BLaER1 (cell line): ENCODE measurements around the gene APBB1IP.
"Not testable (repeated sequence)": the region's sequence is repeated elsewhere in the genome, so short reads cannot be mapped to it uniquely, and the experiment has no call there.

ENCODE experiments used
- H3K27ac ChIP-seq: shearing (Covaris generic); formaldehyde crosslinking; 2 replicates; pipeline ENCODE4 v1.8.1; 2022
- H3K27me3 ChIP-seq: shearing (Covaris generic); formaldehyde crosslinking; 2 replicates; pipeline ENCODE4 v1.8.1; 2022
- H3K36me3 ChIP-seq: shearing (Covaris generic); formaldehyde crosslinking; 2 replicates; pipeline ENCODE4 v1.8.1; 2022
- H3K4me1 ChIP-seq: shearing (Covaris generic); formaldehyde crosslinking; 2 replicates; pipeline ENCODE4 v1.8.1; 2022
- H3K4me2 ChIP-seq: shearing (Covaris generic); formaldehyde crosslinking; 2 replicates; pipeline ENCODE4 v1.8.1; 2022
- H3K4me3 ChIP-seq: shearing (Covaris generic); formaldehyde crosslinking; 2 replicates; pipeline ENCODE4 v1.8.1; 2022
- H3K9ac ChIP-seq: shearing (Covaris generic); formaldehyde crosslinking; 2 replicates; pipeline ENCODE4 v1.8.1; 2022
- H3K9me3 ChIP-seq: shearing (Covaris generic); formaldehyde crosslinking; 2 replicates; pipeline ENCODE4 v1.8.1; 2022
- H4K20me1 ChIP-seq: shearing (Covaris generic); formaldehyde crosslinking; 2 replicates; pipeline ENCODE4 v1.8.1; 2022
- Cebpa-rat ChIP-seq: shearing (Covaris generic); IDR thresholded peaks from 2 replicates; pipeline ENCODE4 v1.8.1; 2022

Gene APBB1IP

DNA sequence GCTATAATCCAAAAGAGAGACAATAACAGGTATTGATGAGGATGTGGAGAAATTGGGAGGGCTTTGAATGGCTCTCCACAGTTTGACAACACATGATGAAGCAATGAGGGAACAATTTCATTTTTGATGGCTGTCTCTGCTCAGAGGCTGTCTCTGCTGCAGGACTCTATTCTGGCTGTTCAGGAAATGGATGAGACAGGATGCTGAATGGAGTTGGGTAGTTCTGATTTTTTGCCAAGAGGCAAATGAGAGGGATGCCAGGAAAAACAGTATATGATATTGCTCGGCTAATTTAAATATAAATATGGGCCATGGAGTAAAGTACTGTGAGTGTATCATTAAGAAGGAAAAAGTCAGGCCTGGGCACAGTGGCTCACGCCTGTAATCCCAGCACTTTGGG, 16.8 kb downstream of the APBB1IP start:
- no peaks in the 10 kb centered on the region for H3K27me3 ChIP-seq
- H3K4me1 ChIP-seq, result peaks cover 67% of the 10 kb centered on the region
- peak overlapping the region; percentile 48 for H3K4me2 ChIP-seq
- H3K36me3 ChIP-seq, result peaks cover 84% of the 10 kb centered on the region
- no peak overlapping the region for H3K4me3 ChIP-seq
- no peak overlapping the region for H3K9ac ChIP-seq
- TF ChIP-seq Cebpa-rat, result no peak
- peaks cover 24% of the 10 kb centered on the region for H3K9me3 ChIP-seq
- peaks cover 94% of the 10 kb centered on the region for H4K20me1 ChIP-seq
- no peak overlapping the region for H3K27ac ChIP-seq

DNA sequence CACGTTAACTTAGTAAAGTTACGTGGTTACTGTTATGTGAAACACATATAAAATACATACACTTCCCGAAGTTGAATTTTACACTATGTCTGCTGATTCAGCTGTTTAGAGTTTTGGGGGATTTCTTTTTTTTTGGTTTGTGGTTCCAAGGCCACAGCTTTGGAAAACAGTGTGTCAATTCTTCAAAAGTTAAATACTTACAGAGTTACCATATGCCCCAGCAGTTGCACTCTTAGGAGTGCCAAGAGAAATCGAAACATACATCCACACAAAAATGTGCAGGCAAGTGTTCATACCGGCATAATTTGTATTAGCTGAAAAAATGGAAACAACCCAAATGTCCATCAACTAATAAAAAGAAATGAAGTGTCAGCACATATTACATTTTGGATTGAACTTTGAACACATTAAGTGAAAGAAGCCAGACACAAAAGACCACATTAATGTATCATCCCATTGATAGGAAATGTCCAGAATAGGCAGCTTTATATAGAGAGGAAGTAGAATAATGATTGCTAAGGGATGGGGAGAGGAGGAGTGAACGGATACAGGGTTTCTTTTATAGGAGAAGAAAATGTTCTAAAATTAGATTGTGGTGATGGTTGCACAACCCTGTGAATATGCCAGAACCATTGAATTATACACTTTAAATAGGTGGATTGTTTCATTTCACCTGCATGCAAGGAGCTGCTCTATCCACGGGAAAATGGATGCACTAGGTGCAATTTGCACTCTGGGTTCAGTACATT, 17.6 kb downstream of the APBB1IP start:
- peaks cover 84% of the 10 kb centered on the region for H3K36me3 ChIP-seq

DNA sequence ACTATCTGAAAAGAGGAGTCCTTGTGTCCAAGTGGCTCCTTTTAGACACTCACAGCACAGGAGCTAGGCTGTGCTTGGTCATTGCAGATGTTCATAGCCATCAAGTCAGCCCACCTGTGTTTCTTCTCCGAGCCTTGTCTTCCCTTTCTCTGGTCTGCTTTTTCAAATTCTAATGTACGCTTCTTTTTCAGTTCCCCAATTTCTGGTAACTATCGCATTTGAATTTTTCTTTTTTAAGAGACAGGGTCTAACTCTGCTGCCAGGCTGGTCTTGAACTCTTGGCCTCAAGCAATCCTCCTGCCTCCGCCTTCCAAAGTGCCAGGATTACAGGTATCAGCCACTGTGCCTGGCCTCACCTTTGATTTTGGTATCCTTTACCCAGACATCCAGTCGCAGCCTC, 18.9 kb downstream of the APBB1IP start:
- no peaks in the 10 kb centered on the region for H3K27me3 ChIP-seq
- peaks cover 49% of the 10 kb centered on the region for H3K4me1 ChIP-seq
- peaks cover 79% of the 10 kb centered on the region for H3K36me3 ChIP-seq
- H3K4me3 ChIP-seq, result no peak overlapping the region
- peak overlapping the region; percentile 48 for H3K4me2 ChIP-seq
- no peak overlapping the region for H3K9ac ChIP-seq
- TF ChIP-seq Cebpa-rat, result no peak
- H3K27ac ChIP-seq, result peak overlapping the region; percentile 24
- H4K20me1 ChIP-seq, result peaks cover 94% of the 10 kb centered on the region
- H3K9me3 ChIP-seq, result peaks cover 38% of the 10 kb centered on the region

More for the DNA sequence above, 17.6 kb downstream of the APBB1IP start:
- peaks cover 94% of the 10 kb centered on the region for H4K20me1 ChIP-seq
- H3K27me3 ChIP-seq, result no peaks in the 10 kb centered on the region
- TF ChIP-seq Cebpa-rat, result no peak; the same call in 1 of the 2 replicates
- H3K4me1 ChIP-seq, result peaks cover 58% of the 10 kb centered on the region
- H3K9ac ChIP-seq, result no peak overlapping the region
- H3K4me3 ChIP-seq, result no peak overlapping the region
- H3K4me2 ChIP-seq, result peak overlapping the region; percentile 48
- peaks cover 31% of the 10 kb centered on the region for H3K9me3 ChIP-seq
- H3K27ac ChIP-seq, result no peak overlapping the region

DNA sequence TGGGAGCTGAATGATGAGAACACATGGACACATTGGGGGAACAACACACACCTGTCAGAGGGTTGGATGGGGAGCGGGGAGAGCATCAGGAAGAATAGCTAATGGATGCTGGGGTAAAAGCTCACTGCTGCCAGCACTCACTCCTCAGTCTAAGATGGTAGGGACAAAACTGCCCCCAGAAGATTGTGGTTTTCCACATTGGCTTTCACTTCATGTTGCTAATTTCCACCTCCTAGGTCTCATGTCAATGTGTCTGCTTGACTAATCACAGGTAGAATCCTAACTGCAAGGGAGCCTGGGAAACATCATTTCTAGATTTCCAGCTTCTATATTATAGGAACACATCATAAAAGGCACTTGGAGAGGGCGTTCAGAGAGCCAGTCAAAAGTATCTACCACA, 22.6 kb downstream of the APBB1IP start:
- peaks cover 30% of the 10 kb centered on the region for H3K4me1 ChIP-seq
- H3K27me3 ChIP-seq, result no peaks in the 10 kb centered on the region
- no peak overlapping the region for H3K4me2 ChIP-seq
- H3K4me3 ChIP-seq, result no peak overlapping the region
- peaks cover 30% of the 10 kb centered on the region for H3K9me3 ChIP-seq
- peaks cover 94% of the 10 kb centered on the region for H4K20me1 ChIP-seq
- no peak for TF ChIP-seq Cebpa-rat
- H3K9ac ChIP-seq, result no peak overlapping the region
- peaks cover 76% of the 10 kb centered on the region for H3K36me3 ChIP-seq
- H3K27ac ChIP-seq, result no peak overlapping the region

DNA sequence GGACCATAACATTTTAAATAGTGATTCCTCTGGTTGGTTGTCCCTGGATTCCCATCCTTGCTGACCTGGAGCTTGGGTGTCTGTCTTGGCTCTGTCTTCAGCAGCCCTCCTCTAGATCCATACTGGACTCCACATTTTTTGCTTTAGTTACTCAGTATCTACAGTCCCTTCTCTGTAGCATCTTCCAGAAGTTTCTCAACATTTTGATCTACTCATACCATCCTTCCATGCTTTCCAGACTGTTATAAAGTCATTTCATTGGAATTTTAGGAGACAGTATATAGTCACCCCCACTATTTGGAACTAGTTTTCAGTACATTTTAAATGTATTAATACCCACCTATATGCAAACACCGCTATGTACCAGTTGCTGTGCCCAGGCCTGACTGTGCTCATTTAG, 25.8 kb downstream of the APBB1IP start:
- TF ChIP-seq Cebpa-rat, result no peak
- Histone ChIP-seq H3K4me3 (no peak overlapping the region), H4K20me1 (peaks cover 98% of the 10 kb centered on the region), H3K4me2 (no peak overlapping the region), H3K9me3 (peaks cover 22% of the 10 kb centered on the region), H3K36me3 (peaks cover 79% of the 10 kb centered on the region), H3K4me1 (peaks cover 43% of the 10 kb centered on the region), H3K27me3 (no peaks in the 10 kb centered on the region), H3K27ac (no peak overlapping the region), H3K9ac (no peak overlapping the region)

DNA sequence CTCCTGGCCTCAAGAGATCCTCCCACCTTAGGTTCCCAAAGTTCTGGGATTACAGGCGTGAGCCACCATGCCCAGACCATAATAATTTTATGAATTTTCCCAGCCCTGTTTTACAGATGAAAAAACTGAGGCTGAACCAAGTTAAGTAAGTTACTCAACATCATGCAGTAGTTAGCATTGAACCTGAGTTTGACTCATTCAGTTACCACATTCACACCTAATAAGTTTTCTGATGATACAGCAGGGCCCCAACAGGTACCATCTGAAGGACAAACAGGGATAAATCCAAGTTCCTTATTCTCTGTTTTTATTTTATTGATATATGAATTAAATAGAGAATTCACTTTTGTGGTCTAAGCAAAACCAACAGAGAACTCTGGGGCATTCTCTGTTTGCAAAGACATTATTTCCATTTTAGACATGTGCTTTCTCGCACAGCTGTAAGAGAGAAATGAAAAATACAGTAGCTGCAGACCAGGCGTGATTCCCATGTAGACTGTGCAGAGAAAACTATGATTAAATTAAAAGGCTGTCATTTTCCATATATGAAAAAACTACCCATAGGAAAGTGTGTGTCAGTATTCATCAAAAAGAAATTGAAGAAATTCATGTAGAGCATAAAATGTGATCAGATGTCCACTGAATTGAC, 26.6 kb downstream of the APBB1IP start:
- Histone ChIP-seq H3K4me1 (peaks cover 51% of the 10 kb centered on the region), H4K20me1 (peaks cover 100% of the 10 kb centered on the region)

DNA sequence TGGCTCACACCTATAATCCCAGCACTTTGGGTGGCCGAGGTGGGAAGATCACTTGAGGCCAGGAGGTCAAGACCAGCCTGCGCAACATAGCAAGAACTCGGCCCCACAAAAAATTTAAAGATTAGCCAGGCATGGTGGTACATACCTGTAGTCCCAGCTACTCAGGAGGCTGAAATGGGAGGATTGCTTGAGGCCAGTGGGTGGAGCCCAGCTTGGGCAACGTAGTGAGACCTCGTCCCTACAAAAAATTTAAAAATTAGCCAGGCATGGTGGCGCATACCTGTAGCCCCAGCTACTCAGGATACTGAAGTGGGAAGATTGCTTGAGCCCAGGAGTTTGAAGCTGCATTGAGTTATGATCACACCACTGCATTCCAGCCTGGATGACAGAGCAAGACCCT, 28.4 kb downstream of the APBB1IP start:
- peaks cover 11% of the 10 kb centered on the region for H3K9me3 ChIP-seq
- not testable (repeated sequence) for H3K27me3 ChIP-seq, H3K9ac ChIP-seq, H3K27ac ChIP-seq, H3K4me3 ChIP-seq
- H3K36me3 ChIP-seq, result peaks cover 88% of the 10 kb centered on the region
- peaks cover 69% of the 10 kb centered on the region for H3K4me1 ChIP-seq
- H3K4me2 ChIP-seq, result 0 out of 2 replicates have a peak overlapping the region, but pooled peaks have one; percentile 66
- H4K20me1 ChIP-seq, result peaks cover 100% of the 10 kb centered on the region

More for the DNA sequence above, 26.6 kb downstream of the APBB1IP start:
- H3K36me3 ChIP-seq, result peaks cover 85% of the 10 kb centered on the region
- no peak overlapping the region for H3K9ac ChIP-seq
- no peaks in the 10 kb centered on the region for H3K27me3 ChIP-seq
- H3K27ac ChIP-seq, result no peak overlapping the region
- H3K4me2 ChIP-seq, result no peak overlapping the region
- no peak overlapping the region for H3K4me3 ChIP-seq
- peaks cover 22% of the 10 kb centered on the region for H3K9me3 ChIP-seq
- TF ChIP-seq Cebpa-rat, result no peak

DNA sequence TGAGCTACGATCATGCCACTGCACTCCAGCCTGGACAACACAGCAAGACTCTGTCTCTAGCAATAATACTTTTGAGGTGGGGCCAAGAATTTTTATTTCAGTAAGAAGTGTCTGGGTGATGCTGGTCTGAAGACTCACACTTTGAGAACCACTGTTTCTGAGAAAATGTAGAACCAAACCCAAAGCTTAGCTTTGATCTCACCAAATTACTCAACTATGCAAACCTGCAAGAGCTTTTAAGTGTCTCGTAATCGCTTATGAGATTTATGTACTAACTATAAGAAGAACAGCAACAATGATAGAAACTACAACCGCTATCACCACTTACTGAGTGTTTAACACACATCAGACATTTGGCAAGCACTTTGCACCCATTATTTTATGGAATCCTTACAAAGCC, 29.5 kb downstream of the APBB1IP start:
- peaks cover 8% of the 10 kb centered on the region for H3K9me3 ChIP-seq
- H3K4me1 ChIP-seq, result peaks cover 80% of the 10 kb centered on the region
- H3K27me3 ChIP-seq, result no peaks in the 10 kb centered on the region
- H4K20me1 ChIP-seq, result peaks cover 100% of the 10 kb centered on the region
- no peak overlapping the region for H3K4me3 ChIP-seq
- H3K4me2 ChIP-seq, result peak overlapping the region; percentile 66
- no peak for TF ChIP-seq Cebpa-rat
- H3K9ac ChIP-seq, result no peak overlapping the region
- H3K36me3 ChIP-seq, result peaks cover 86% of the 10 kb centered on the region
- no peak overlapping the region for H3K27ac ChIP-seq

DNA sequence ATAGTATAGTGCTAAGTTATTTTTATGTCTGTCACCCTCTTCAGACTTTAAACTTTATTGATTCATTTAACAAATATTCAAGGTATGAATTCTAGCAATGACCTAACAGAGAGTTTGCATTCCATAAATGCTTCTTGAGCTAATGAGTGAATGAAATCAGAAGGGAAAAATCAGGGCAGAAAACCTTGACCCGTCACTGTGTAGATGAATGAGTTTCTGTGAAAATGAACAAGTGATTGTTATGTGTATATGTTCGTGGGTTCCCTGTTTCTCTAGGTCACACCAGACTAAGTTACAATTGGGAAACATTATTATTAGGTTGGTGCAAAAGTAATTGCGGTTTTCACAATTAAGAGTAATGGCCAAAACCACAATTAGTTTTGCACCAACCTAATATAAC, 30.1 kb downstream of the APBB1IP start:
- Histone ChIP-seq H3K9ac (no peak overlapping the region), H3K36me3 (peaks cover 81% of the 10 kb centered on the region), H4K20me1 (peaks cover 100% of the 10 kb centered on the region), H3K4me3 (no peak overlapping the region), H3K9me3 (peaks cover 8% of the 10 kb centered on the region), H3K4me2 (peak overlapping the region; percentile 66), H3K4me1 (peaks cover 85% of the 10 kb centered on the region), H3K27ac (0 out of 2 replicates have a peak overlapping the region, but pooled peaks have one; percentile 25), H3K27me3 (no peaks in the 10 kb centered on the region)
- no peak for TF ChIP-seq Cebpa-rat

DNA sequence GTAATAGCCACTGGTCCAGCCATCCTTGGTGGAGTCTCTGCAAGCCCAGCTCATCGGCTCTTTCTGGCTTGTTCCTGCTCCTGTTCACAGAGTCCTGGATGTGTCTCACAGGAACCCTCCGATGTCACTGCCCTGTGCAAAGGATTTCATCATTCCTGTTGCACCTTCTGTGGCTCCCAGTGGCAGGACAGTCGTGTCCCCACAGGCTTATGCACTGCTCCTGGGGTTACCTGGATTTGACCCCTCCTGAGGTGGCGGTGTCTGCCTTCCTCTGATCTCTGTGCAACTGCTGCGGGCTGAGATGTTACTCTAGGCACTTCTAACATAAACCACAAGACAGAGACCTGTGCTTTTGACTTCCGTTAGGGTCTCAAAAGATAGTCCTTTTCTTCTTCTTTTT, 30.6 kb downstream of the APBB1IP start:
- Histone ChIP-seq H3K4me1 (peaks cover 89% of the 10 kb centered on the region), H3K9ac (no peak overlapping the region), H3K27ac (0 out of 2 replicates have a peak overlapping the region, but pooled peaks have one; percentile 25), H3K4me2 (peak overlapping the region; percentile 66), H3K9me3 (peaks cover 8% of the 10 kb centered on the region), H4K20me1 (peaks cover 100% of the 10 kb centered on the region), H3K36me3 (peaks cover 81% of the 10 kb centered on the region), H3K27me3 (no peaks in the 10 kb centered on the region), H3K4me3 (no peak overlapping the region)
- no peak for TF ChIP-seq Cebpa-rat
